ENCODE results near the gene VIT.

Gene VIT

DNA sequence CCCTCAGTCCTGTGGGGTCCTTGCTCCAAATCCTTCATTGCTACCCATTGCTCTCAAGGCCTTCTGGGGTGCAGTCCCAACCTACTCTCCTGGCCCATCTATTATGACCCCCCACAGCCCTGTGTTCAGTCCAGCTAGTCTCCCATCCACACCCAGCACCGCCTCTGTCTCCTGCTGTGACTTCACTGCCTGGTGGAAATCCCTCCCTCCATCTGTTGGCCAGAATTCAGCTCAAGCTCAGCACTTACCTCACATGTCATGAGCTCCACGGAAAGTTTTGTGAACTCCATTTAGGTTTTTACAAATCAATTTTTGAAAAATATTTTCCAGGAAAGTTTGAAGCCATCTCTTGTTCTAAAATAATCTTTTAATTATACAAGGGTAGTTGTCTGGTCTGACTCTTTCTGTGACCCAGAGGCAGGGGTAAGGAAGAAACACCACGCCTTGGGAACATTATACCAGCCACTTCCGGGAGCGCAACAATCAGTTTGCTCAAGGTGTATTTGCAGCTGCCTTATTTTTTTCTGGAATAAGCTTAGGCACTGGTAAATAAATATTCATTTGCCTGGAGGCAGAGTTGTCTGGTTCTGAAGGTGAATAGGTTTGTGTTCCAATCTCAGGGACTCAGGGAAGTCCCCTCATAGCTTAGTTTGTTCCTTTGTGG is 110.8 kb downstream of the VIT start:
- CTCF ChIA-PET = interaction anchor here (1.6 to 2.3 kb wide), 2 partner anchors 8 to 21 kb away, joined by 6 to 8 read pairs; no protein-coding TSS in a partner anchor
- no peak for DNase-seq (ENCODE audit: extremely low spot score)
- TF ChIP-seq CTCF (IDR thresholded peaks at IDR 0.05; ENCODE audit: control extremely low read depth, extremely low read depth, low read depth, missing control alignments) = no peak
- POLR2A ChIA-PET = no interaction called here

- DNase-seq (ENCODE audit: extremely low spot score) = no peak
- CTCF ChIA-PET = no interaction called here
- POLR2A ChIA-PET = no interaction called here
- TF ChIP-seq CTCF (IDR thresholded peaks at IDR 0.05; ENCODE audit: control extremely low read depth, extremely low read depth, low read depth, missing control alignments) = no peak
Observed at GRCh38 chr2:36808386-36809068, 112.0 kb downstream of the VIT start.

DNA sequence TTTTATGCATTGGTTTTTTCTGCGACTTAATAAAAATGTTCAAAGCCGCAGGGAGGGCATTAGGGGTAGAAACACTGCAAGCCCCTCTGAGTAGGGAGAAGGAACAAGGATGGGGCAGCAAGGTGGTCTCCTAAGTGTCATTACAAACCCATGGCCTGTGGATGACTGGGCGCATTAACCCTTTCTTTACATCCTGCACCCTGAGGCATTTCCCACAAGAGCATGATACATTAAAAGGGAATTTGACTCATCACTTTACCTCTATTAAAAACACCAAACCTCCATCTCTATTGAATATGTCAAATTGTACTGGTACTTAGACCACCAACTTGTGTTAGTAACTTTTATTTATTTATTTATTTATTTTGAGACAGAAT is 112.5 kb downstream of the VIT start:
- POLR2A ChIA-PET = no interaction called here
- no peak for TF ChIP-seq CTCF (IDR thresholded peaks at IDR 0.05; ENCODE audit: control extremely low read depth, extremely low read depth, low read depth, missing control alignments)
- no peak for DNase-seq (ENCODE audit: extremely low spot score)
- CTCF ChIA-PET = no interaction called here

DNA sequence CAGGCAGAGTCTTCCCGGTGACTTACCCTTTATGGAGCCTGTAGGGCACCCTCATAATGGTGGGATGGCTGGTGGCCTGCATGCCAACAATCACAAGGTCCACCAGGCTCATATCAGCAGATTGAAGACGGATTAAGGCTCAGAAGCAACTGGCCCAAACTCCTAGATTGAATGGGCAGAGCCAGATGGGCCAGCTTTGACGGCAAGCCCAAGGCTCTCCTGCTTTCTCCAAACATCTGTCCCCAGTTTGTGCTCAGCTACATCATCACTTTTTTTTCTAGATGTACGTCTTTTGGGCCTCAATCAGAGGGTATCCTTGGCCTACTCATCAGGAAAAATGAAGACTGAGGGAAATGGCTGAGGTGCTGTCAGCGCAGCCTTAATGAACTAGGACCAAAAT is 114.6 kb downstream of the VIT start:
- ChIA-PET CTCF (interaction anchor here (1.3 to 2.8 kb wide), 5 partner anchors 10 to 30 kb away, joined by 3 to 13 read pairs (median 8); no protein-coding TSS in a partner anchor), POLR2A (interaction anchor here (0.7 kb wide), 1 partner anchor 866 kb away, joined by 5 read pairs; no protein-coding TSS in a partner anchor)
- no peak for DNase-seq (ENCODE audit: extremely low spot score)
- TF ChIP-seq CTCF (IDR thresholded peaks at IDR 0.05; ENCODE audit: control extremely low read depth, extremely low read depth, low read depth, missing control alignments) = no peak

DNA sequence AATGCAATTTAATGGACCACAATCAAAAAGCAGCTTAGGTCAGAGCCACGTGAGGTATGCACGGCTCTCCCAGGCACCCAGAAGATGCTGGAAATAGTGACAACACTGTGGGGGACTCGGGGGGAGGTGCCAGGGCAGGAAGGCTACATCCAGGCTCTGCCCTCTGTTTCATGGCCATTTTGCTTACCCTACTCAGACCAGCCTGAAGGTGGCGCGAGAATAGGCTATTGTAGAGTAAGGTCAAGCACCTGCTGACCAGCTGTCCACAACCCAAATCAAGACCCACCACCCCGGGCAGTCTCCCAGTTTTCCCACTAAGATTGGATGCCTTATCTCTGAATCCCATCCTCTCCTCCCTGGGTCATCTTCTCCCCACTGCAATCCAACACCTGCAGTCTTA is 115.7 kb downstream of the VIT start:
- ChIA-PET POLR2A (no interaction called here), CTCF (interaction anchor here (0.8 to 2.8 kb wide), 5 partner anchors 9 to 28 kb away, joined by 3 to 13 read pairs (median 8); no protein-coding TSS in a partner anchor)
- no peak for DNase-seq (ENCODE audit: extremely low spot score)
- no peak for TF ChIP-seq CTCF (IDR thresholded peaks at IDR 0.05; ENCODE audit: control extremely low read depth, extremely low read depth, low read depth, missing control alignments)

DNA sequence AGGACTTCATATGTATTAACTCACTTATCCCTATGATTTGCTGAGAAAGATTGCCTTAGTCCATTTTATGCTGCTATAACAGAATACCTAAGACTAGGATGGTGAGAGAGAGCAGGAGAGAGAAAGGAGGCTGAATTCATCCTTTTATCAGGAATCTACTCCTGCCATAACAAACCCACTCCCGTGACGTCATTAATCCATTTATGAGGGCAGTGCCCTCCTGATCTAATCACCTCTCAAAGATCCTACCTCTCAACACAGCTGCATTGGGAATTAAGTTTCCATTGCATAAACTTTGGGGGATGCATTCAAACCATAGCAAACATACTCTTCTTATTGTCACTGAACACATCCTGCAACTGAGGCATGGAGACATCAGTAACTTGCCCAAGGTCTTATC is 122.0 kb downstream of the VIT start:
- CTCF ChIA-PET = interaction anchor here (1.0 kb wide), 1 partner anchor 39 kb away, joined by 3 read pairs; no protein-coding TSS in a partner anchor
- no peak for DNase-seq (ENCODE audit: extremely low spot score)
- TF ChIP-seq CTCF (IDR thresholded peaks at IDR 0.05; ENCODE audit: control extremely low read depth, extremely low read depth, low read depth, missing control alignments) = no peak
- POLR2A ChIA-PET = no interaction called here

Data from GM10248 (cell line).